IMR-90 (cell line): ENCODE data around the gene UBE2E2. TPM values are rescaled to one million over a fixed set of nuclear protein-coding genes. Genes with fewer than 3 reads are reported as not detected.

Experiments used
- ATAC-seq: fragments of 200-7000 bp; cut with Tn5 transposase; 2 replicates; pipeline ENCODE4 v1.9.1; 2020; ENCODE audit warnings: low read depth, mild to moderate bottlenecking, moderate library complexity
- BruUV-seq: library from RNA; stranded (reverse); fragments of 400-500 nt; replicated peaks from 2 replicates; lab custom pipeline; 2021; lab: Mats Ljungman, UMichigan
- CTCF ChIA-PET: fragments of 300-600 bp; formaldehyde crosslinking; extraction: SDS; loops from one replicate; lab custom pipeline; 2021; ENCODE audit warnings: antibody characterized with exemption; lab: Yijun Ruan, JAX
- POLR2A ChIA-PET: fragments of 300-600 bp; sonication (Branson Sonifier 250); formaldehyde crosslinking; loops from one replicate; lab custom pipeline; 2022; ENCODE audit warnings: antibody characterized with exemption; ENCODE audit not compliant: unreplicated experiment; lab: Charles Lee
- DNase-seq: peaks from one replicate; pipeline ENCODE4 v3.0.0; 2013
- H2AFZ ChIP-seq: replicated peaks from 2 replicates; pipeline ENCODE3; 2013; ENCODE audit warnings: low read length, mild to moderate bottlenecking; ENCODE audit not compliant: poor library complexity
- H2AK5ac ChIP-seq: 2 replicates; pipeline ENCODE4 v1.6.1; 2013; ENCODE audit warnings: low read depth, low read length, inconsistent platforms
- H2AK9ac ChIP-seq: replicated peaks from 2 replicates; pipeline ENCODE3; 2013; ENCODE audit warnings: mild to moderate bottlenecking, low read depth, low read length, moderate library complexity; ENCODE audit not compliant: poor library complexity
- H2BK120ac ChIP-seq: 2 replicates; pipeline ENCODE4 v1.6.1; 2013; ENCODE audit warnings: low read depth, low read length, inconsistent platforms
- H2BK15ac ChIP-seq: 3 replicates; pipeline ENCODE4 v1.6.1; 2013; ENCODE audit warnings: low read depth, low read length, inconsistent platforms
- H2BK20ac ChIP-seq: 2 replicates; pipeline ENCODE4 v1.6.1; 2013; ENCODE audit warnings: low read depth, mild to moderate bottlenecking, inconsistent platforms, low read length, moderate library complexity
- H2BK5ac ChIP-seq: 2 replicates; pipeline ENCODE4 v1.6.1; 2013; ENCODE audit warnings: mild to moderate bottlenecking, low read depth, low read length, inconsistent platforms; ENCODE audit not compliant: poor library complexity, severe bottlenecking
- H3K14ac ChIP-seq: replicated peaks from 2 replicates; pipeline ENCODE4 v1.6.1; 2013; ENCODE audit warnings: low read depth, low read length, inconsistent platforms
- H3K18ac ChIP-seq: 2 replicates; pipeline ENCODE4 v1.6.1; 2013; ENCODE audit warnings: low read depth, low read length, control low read depth
- H3K23ac ChIP-seq: 2 replicates; pipeline ENCODE4 v1.6.1; 2013; ENCODE audit warnings: low read depth, low read length, inconsistent platforms
- H3K27ac ChIP-seq: 2 replicates; pipeline ENCODE4 v1.5.1; 2013; ENCODE audit warnings: mild to moderate bottlenecking, control low read depth, low read length; ENCODE audit not compliant: insufficient read depth
- H3K27me3 ChIP-seq: 2 replicates; pipeline ENCODE4 v1.6.1; 2013; ENCODE audit warnings: low read length; ENCODE audit not compliant: control insufficient read depth, insufficient read depth
- H3K36me3 ChIP-seq: 2 replicates; pipeline ENCODE4 v1.6.1; 2013; ENCODE audit warnings: low read length, mixed read lengths; ENCODE audit not compliant: control insufficient read depth, insufficient read depth
- H3K4ac ChIP-seq: 2 replicates; pipeline ENCODE4 v1.6.1; 2013; ENCODE audit warnings: low read depth, low read length, inconsistent platforms
- H3K4me1 ChIP-seq: 2 replicates; pipeline ENCODE4 v1.6.1; 2013; ENCODE audit warnings: low read length, mixed read lengths; ENCODE audit not compliant: control insufficient read depth, insufficient read depth
- H3K4me2 ChIP-seq: 2 replicates; pipeline ENCODE4 v1.6.1; 2013; ENCODE audit warnings: low read depth, mild to moderate bottlenecking, control low read depth, low read length, moderate library complexity
- H3K4me3 ChIP-seq: 2 replicates; pipeline ENCODE4 v1.5.1; 2013; ENCODE audit warnings: low read depth, mild to moderate bottlenecking, control low read depth, low read length, moderate library complexity; ENCODE audit not compliant: insufficient read depth
- H3K56ac ChIP-seq: 2 replicates; pipeline ENCODE4 v1.6.1; 2013; ENCODE audit warnings: low read length, inconsistent platforms; ENCODE audit not compliant: insufficient read depth; ENCODE audit errors: extremely low read depth
- H3K79me1 ChIP-seq, 2 experiments: 2 replicates each; pipeline ENCODE4 v1.6.1; 2013; ENCODE audit warnings: low read length in 2 of 2, inconsistent platforms in 1 of 2, low read depth in 1 of 2
- H3K9ac ChIP-seq: 2 replicates; pipeline ENCODE4 v1.6.1; 2013; ENCODE audit warnings: low read depth, low read length, control low read depth
- H3K9me1 ChIP-seq: 2 replicates; pipeline ENCODE4 v1.6.1; 2013; ENCODE audit warnings: low read length, inconsistent platforms; ENCODE audit not compliant: insufficient read depth
- H3K9me3 ChIP-seq: 2 replicates; pipeline ENCODE4 v1.6.1; 2013; ENCODE audit warnings: low read length; ENCODE audit not compliant: control insufficient read depth, insufficient read depth
- H4K20me1 ChIP-seq: 2 replicates; pipeline ENCODE4 v1.6.1; 2013; ENCODE audit warnings: low read length, inconsistent platforms; ENCODE audit not compliant: insufficient read depth
- H4K5ac ChIP-seq: 2 replicates; pipeline ENCODE4 v1.6.1; 2013; ENCODE audit warnings: mild to moderate bottlenecking, low read depth, low read length, control low read depth
- H4K8ac ChIP-seq, 2 experiments: 2 replicates each; pipeline ENCODE4 v1.6.1; 2013; ENCODE audit warnings: low read depth in 2 of 2, low read length in 2 of 2, control low read depth in 1 of 2, inconsistent platforms in 1 of 2
- H4K91ac ChIP-seq: 2 replicates; pipeline ENCODE4 v1.6.1; 2013; ENCODE audit warnings: low read depth, low read length, inconsistent platforms; ENCODE audit not compliant: insufficient read depth
- BHLHE40 ChIP-seq: fragments of 150-350 bp; IDR thresholded peaks from 2 replicates; pipeline ENCODE4 v1.6.1; 2016; ENCODE audit warnings: mild to moderate bottlenecking, low read depth, low read length
- CEBPB ChIP-seq: IDR thresholded peaks from 2 replicates; pipeline ENCODE4 v1.6.1; 2012; ENCODE audit warnings: low read depth, low read length, improper control_type of control experiment
- CHD1 ChIP-seq: IDR thresholded peaks from 2 replicates; pipeline ENCODE4 v1.6.1; 2012; ENCODE audit warnings: low read depth, low read length, improper control_type of control experiment
- FOS ChIP-seq: fragments of 150-350 bp; IDR thresholded peaks from 2 replicates; pipeline ENCODE4 v1.6.1; 2016; ENCODE audit warnings: low read depth, low read length
- MAFK ChIP-seq: IDR thresholded peaks from 2 replicates; pipeline ENCODE4 v1.6.1; 2012; ENCODE audit warnings: low read depth, low read length, improper control_type of control experiment
- MAZ ChIP-seq: IDR thresholded peaks from 2 replicates; pipeline ENCODE4 v1.6.1; 2012; ENCODE audit warnings: low read depth, mild to moderate bottlenecking, low read length, improper control_type of control experiment, moderate library complexity, borderline replicate concordance
- MXI1 ChIP-seq: IDR thresholded peaks from 2 replicates; pipeline ENCODE4 v1.6.1; 2012; ENCODE audit warnings: low read depth, mild to moderate bottlenecking, low read length, moderate library complexity, borderline replicate concordance
- NFE2L2 ChIP-seq: fragments of 150-350 bp; IDR thresholded peaks from 2 replicates; pipeline ENCODE4 v1.6.1; 2016; ENCODE audit warnings: low read depth, mild to moderate bottlenecking, low read length
- POLR2A ChIP-seq: IDR thresholded peaks from 2 replicates; pipeline ENCODE4 v1.6.1; 2012; ENCODE audit warnings: mild to moderate bottlenecking, low read depth, low read length
- RAD21 ChIP-seq: IDR thresholded peaks from 2 replicates; pipeline ENCODE4 v1.6.1; 2012; ENCODE audit warnings: low read length, improper control_type of control experiment
- RCOR1 ChIP-seq: IDR thresholded peaks from 2 replicates; pipeline ENCODE4 v1.6.1; 2012; ENCODE audit warnings: mild to moderate bottlenecking, low read length, improper control_type of control experiment; ENCODE audit not compliant: insufficient replicate concordance
- RFX5 ChIP-seq: IDR thresholded peaks from 2 replicates; pipeline ENCODE4 v1.8.0; 2012; ENCODE audit warnings: low read depth, mild to moderate bottlenecking, low read length, moderate library complexity
- SMC3 ChIP-seq: fragments of 150-350 bp; IDR thresholded peaks from 2 replicates; pipeline ENCODE4 v1.6.1; 2016; ENCODE audit warnings: low read depth, mild to moderate bottlenecking, antibody characterized with exemption, low read length, moderate library complexity
- WGBS, 2 experiments: methylation state at CpG; one replicate each; pipeline versions ENCODE4 v1.1.5 to v1.1.7; 2013; ENCODE audit warnings: missing lambda C conversion rate in 2 of 2; ENCODE audit not compliant: insufficient read length in 1 of 2; ENCODE audit errors: extremely low coverage in 2 of 2; 5-methylcytosine and 5-hydroxymethylcytosine counted together
- dilution Hi-C: fragments of 300-500 bp; cut with HindIII; formaldehyde crosslinking; loops from one replicate; pipeline ENCODE4 v1.14.3; 2018; ENCODE audit warnings: low sequenced_read_pairs; ENCODE audit not compliant: unreplicated experiment
- in situ Hi-C: fragments of 300-500 bp; cut with MboI; formaldehyde crosslinking; loops from 3 replicates; pipeline ENCODE4 v1.14.3; 2019; ENCODE audit warnings: low sequenced_read_pairs, inconsistent platforms, mixed read lengths
- intact Hi-C: fragments of 100-400 bp; cut with micrococcal nuclease; formaldehyde crosslinking; loops from 2 replicates; pipeline ENCODE4 v1.10.0; 2022
- polyA plus RNA-seq, 3 experiments: library from polyadenylated mRNA; depleted of rRNA; stranded (reverse); fragments of >200 nt; gene quantifications; 2 replicates each; pipeline ENCODE4 v1.2.3, GENCODE V29; 2012; ENCODE audit warnings: low replicate concordance in 1 of 3
- total RNA-seq: library from RNA; depleted of rRNA; stranded (reverse); fragments of >200 nt; gene quantifications from 2 replicates; pipeline ENCODE4 v1.2.3, GENCODE V29; 2012
- TF ChIP-seq, protein P1 (sequence below): fragments of 150-350 bp; IDR thresholded peaks from 2 replicates; pipeline ENCODE4 v1.6.1; 2017; ENCODE audit warnings: mild to moderate bottlenecking, antibody characterized with exemption, low read length, low read depth
- TF ChIP-seq, protein P2 (sequence below): conservative IDR thresholded peaks from 2 replicates; pipeline ENCODE4 v1.5.1; 2012; ENCODE audit warnings: mild to moderate bottlenecking, low read depth, low read length, improper control_type of control experiment
- TF ChIP-seq, protein P3 (sequence below): fragments of 150-350 bp; IDR thresholded peaks from 2 replicates; pipeline ENCODE4 v1.6.1; 2016; ENCODE audit warnings: low read depth, mild to moderate bottlenecking, low read length, moderate library complexity, borderline replicate concordance

UBE2E2 gene
- total and polyA plus RNA-seq, 2 of the 4 experiments (the other 2 are of a cell fraction) = 18.6 to 32.7 TPM

DNA sequence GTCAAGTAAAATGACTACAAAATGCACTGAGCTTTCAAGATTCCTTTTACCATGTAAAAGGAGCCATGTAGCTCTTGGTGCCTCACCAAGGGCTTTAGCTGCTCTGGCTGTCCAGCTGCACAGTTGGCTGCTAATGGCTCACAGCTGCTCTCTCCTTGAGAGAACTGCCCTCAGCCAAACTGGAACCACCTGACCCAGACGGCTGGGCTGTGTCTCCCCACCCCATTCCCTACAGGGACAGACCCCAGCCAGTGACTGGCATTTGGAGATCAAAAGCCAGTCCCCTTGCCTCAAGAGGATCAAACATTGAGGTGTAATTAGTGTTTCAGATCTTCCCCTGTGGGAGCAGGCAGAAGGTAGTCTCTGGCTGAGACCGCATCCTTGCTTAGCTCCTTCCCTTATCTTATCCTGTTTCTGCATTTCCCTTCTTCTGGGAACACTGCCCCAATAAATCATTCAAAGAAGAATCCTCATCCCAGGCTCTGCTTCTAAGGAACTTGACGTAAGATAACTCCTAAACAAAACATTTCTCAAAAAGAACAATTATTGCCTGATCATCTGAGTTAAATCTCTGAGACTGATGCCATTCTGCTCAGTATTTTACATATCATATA, 28.6 kb upstream of the UBE2E2 start:
- BruUV-seq = no TSS peak
- Histone ChIP-seq H4K91ac (no peak overlapping the region), H4K5ac (no peak overlapping the region), H2BK15ac (no peak overlapping the region), H2BK5ac (no peak overlapping the region), H2AFZ (no peak overlapping the region), H3K23ac (no peak overlapping the region), H3K36me3 (no peaks in the 10 kb centered on the region), H3K27me3 (peaks cover 12% of the 10 kb centered on the region), H3K18ac (no peak overlapping the region), H2AK9ac (no peak overlapping the region), H3K4me2 (no peak overlapping the region), H3K4me3 (no peak overlapping the region), H3K9me3 (no peaks in the 10 kb centered on the region; the same call in 1 of the 2 replicates), H3K9ac (no peak overlapping the region), H2AK5ac (no peak overlapping the region), H3K79me1 (no peaks in the 10 kb centered on the region), H3K4ac (no peak overlapping the region), H2BK20ac (no peak overlapping the region), H3K14ac (no peak overlapping the region), H3K4me1 (no peaks in the 10 kb centered on the region), H3K9me1 (no peaks in the 10 kb centered on the region), H3K27ac (no peak overlapping the region), H4K8ac (no peak overlapping the region), H3K56ac (no peak overlapping the region), H4K20me1 (no peaks in the 10 kb centered on the region), H2BK120ac (no peak overlapping the region)
- TF ChIP-seq SMC3 = no peak
- TF ChIP-seq CEBPB = no peak
- TF ChIP-seq, protein P1, sequence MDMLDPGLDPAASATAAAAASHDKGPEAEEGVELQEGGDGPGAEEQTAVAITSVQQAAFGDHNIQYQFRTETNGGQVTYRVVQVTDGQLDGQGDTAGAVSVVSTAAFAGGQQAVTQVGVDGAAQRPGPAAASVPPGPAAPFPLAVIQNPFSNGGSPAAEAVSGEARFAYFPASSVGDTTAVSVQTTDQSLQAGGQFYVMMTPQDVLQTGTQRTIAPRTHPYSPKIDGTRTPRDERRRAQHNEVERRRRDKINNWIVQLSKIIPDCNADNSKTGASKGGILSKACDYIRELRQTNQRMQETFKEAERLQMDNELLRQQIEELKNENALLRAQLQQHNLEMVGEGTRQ = no peak
- no peak for TF ChIP-seq BHLHE40
- no peak for TF ChIP-seq CHD1
- no peak for TF ChIP-seq MAFK
- no peak for TF ChIP-seq MAZ
- no peak for TF ChIP-seq RCOR1
- TF ChIP-seq MXI1 = no peak
- TF ChIP-seq RFX5 = no peak
- TF ChIP-seq NFE2L2 = no peak
- TF ChIP-seq, protein P2, sequence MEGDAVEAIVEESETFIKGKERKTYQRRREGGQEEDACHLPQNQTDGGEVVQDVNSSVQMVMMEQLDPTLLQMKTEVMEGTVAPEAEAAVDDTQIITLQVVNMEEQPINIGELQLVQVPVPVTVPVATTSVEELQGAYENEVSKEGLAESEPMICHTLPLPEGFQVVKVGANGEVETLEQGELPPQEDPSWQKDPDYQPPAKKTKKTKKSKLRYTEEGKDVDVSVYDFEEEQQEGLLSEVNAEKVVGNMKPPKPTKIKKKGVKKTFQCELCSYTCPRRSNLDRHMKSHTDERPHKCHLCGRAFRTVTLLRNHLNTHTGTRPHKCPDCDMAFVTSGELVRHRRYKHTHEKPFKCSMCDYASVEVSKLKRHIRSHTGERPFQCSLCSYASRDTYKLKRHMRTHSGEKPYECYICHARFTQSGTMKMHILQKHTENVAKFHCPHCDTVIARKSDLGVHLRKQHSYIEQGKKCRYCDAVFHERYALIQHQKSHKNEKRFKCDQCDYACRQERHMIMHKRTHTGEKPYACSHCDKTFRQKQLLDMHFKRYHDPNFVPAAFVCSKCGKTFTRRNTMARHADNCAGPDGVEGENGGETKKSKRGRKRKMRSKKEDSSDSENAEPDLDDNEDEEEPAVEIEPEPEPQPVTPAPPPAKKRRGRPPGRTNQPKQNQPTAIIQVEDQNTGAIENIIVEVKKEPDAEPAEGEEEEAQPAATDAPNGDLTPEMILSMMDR = no peak
- TF ChIP-seq FOS = no peak
- no peak for TF ChIP-seq POLR2A
- TF ChIP-seq, protein P3, sequence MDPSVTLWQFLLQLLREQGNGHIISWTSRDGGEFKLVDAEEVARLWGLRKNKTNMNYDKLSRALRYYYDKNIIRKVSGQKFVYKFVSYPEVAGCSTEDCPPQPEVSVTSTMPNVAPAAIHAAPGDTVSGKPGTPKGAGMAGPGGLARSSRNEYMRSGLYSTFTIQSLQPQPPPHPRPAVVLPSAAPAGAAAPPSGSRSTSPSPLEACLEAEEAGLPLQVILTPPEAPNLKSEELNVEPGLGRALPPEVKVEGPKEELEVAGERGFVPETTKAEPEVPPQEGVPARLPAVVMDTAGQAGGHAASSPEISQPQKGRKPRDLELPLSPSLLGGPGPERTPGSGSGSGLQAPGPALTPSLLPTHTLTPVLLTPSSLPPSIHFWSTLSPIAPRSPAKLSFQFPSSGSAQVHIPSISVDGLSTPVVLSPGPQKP = no peak
- TF ChIP-seq RAD21 = no peak
- no CpG with 5 or more reads among the region's 3 CpGs for WGBS, 2 experiments
- in situ Hi-C loops (no loop called here), intact Hi-C loops (no loop called here), dilution Hi-C loops (no loop called here)
- ChIA-PET CTCF (no interaction called here), POLR2A (no interaction called here)
- no peak for ATAC-seq
- DNase-seq = no peak
